ENCODE results near the gene FGF6. TPM values are rescaled to one million over a fixed set of nuclear protein-coding genes. Genes with fewer than 3 reads are reported as not detected.

The FGF6 gene
- polyA plus RNA-seq, 1 donor (not counting 4 experiments of a cell fraction or from before 2014, with no cell fraction given) = not detected

- H3K4me1 ChIP-seq (ENCODE audit: control insufficient read depth, extremely low read depth, insufficient read depth, low read length) = no peaks in the 10 kb centered on the region
- no peak overlapping the region for H3K9ac ChIP-seq (ENCODE audit: control insufficient read depth, extremely low read depth, insufficient read depth, low read length)
- DNase-seq (ENCODE audit: low read depth, low spot score) (no peak), FAIRE-seq (no peak)
- H3K4me2 ChIP-seq (ENCODE audit: control insufficient read depth, extremely low read depth, insufficient read depth, low read depth, low read length) = no peak overlapping the region
- no peaks in the 10 kb centered on the region for H3K27me3 ChIP-seq (ENCODE audit: control insufficient read depth, extremely low read depth, insufficient read depth, low read length)
- no peaks in the 10 kb centered on the region for H3K9me3 ChIP-seq (ENCODE audit: control insufficient read depth, low read depth, low read length)
- no peak overlapping the region for H2AFZ ChIP-seq (ENCODE audit: control insufficient read depth, low read length)
- no peaks in the 10 kb centered on the region for H4K20me1 ChIP-seq (ENCODE audit: control insufficient read depth, extremely low read depth, insufficient read depth, low read length)
- no peak overlapping the region for H3K4me3 ChIP-seq (ENCODE audit: control insufficient read depth in 2 of 3, extremely low read depth in 1 of 3, insufficient read depth in 2 of 3, low read depth in 1 of 3, low read length in 3 of 3)
- dilution Hi-C loops (cut with MboI; ENCODE audit: extremely low pct_ligation_motif_present, low sequenced_read_pairs) = no loop called here
- H3K27ac ChIP-seq (ENCODE audit: control insufficient read depth, insufficient read depth, low read length) = no peak overlapping the region
- H3K9me1 ChIP-seq (ENCODE audit: control insufficient read depth, extremely low read depth, insufficient read depth, low read length) = no peaks in the 10 kb centered on the region
- H3K79me2 ChIP-seq (ENCODE audit: control insufficient read depth, insufficient read depth, low read length) = no peaks in the 10 kb centered on the region
- H3K36me3 ChIP-seq (ENCODE audit: control insufficient read depth in 2 of 2, extremely low read depth in 1 of 2, insufficient read depth in 2 of 2, low read length in 2 of 2) = no peaks in the 10 kb centered on the region
- TF ChIP-seq, protein P1, sequence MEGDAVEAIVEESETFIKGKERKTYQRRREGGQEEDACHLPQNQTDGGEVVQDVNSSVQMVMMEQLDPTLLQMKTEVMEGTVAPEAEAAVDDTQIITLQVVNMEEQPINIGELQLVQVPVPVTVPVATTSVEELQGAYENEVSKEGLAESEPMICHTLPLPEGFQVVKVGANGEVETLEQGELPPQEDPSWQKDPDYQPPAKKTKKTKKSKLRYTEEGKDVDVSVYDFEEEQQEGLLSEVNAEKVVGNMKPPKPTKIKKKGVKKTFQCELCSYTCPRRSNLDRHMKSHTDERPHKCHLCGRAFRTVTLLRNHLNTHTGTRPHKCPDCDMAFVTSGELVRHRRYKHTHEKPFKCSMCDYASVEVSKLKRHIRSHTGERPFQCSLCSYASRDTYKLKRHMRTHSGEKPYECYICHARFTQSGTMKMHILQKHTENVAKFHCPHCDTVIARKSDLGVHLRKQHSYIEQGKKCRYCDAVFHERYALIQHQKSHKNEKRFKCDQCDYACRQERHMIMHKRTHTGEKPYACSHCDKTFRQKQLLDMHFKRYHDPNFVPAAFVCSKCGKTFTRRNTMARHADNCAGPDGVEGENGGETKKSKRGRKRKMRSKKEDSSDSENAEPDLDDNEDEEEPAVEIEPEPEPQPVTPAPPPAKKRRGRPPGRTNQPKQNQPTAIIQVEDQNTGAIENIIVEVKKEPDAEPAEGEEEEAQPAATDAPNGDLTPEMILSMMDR (optimal IDR thresholded peaks at IDR 0.05 in 1 of 3, IDR thresholded peaks at IDR 0.05 in 1 of 3, conservative IDR thresholded peaks at IDR 0.05 in 1 of 3; ENCODE audit: extremely low read depth in 1 of 3, insufficient read depth in 2 of 3, low read length in 3 of 3) = no peak
- no peak for TF ChIP-seq EZH2 (IDR thresholded peaks at IDR 0.05; ENCODE audit: low read length)
Observed at GRCh38 chr12:4424422-4424821, 21.2 kb downstream of the FGF6 start.

GRCh38 chr12:4423528-4424195 lies 22.0 kb downstream of the FGF6 start:
- Histone ChIP-seq H3K9me1 (ENCODE audit: control insufficient read depth, extremely low read depth, insufficient read depth, low read length) (no peaks in the 10 kb centered on the region), H3K9me3 (ENCODE audit: control insufficient read depth, low read depth, low read length) (no peaks in the 10 kb centered on the region), H3K4me3 (ENCODE audit: control insufficient read depth in 2 of 3, extremely low read depth in 1 of 3, insufficient read depth in 2 of 3, low read depth in 1 of 3, low read length in 3 of 3) (no peak overlapping the region), H3K36me3 (ENCODE audit: control insufficient read depth in 2 of 2, extremely low read depth in 1 of 2, insufficient read depth in 2 of 2, low read length in 2 of 2) (no peaks in the 10 kb centered on the region), H3K27me3 (ENCODE audit: control insufficient read depth, extremely low read depth, insufficient read depth, low read length) (no peaks in the 10 kb centered on the region), H3K4me2 (ENCODE audit: control insufficient read depth, extremely low read depth, insufficient read depth, low read depth, low read length) (no peak overlapping the region), H3K4me1 (ENCODE audit: control insufficient read depth, extremely low read depth, insufficient read depth, low read length) (no peaks in the 10 kb centered on the region), H3K9ac (ENCODE audit: control insufficient read depth, extremely low read depth, insufficient read depth, low read length) (no peak overlapping the region), H3K79me2 (ENCODE audit: control insufficient read depth, insufficient read depth, low read length) (no peaks in the 10 kb centered on the region), H4K20me1 (ENCODE audit: control insufficient read depth, extremely low read depth, insufficient read depth, low read length) (no peaks in the 10 kb centered on the region), H3K27ac (ENCODE audit: control insufficient read depth, insufficient read depth, low read length) (no peak overlapping the region), H2AFZ (ENCODE audit: control insufficient read depth, low read length) (no peak overlapping the region)
- dilution Hi-C loops (cut with MboI; ENCODE audit: extremely low pct_ligation_motif_present, low sequenced_read_pairs) = no loop called here
- no peak for FAIRE-seq
- no peak for DNase-seq (ENCODE audit: low read depth, low spot score)
- no peak for TF ChIP-seq EZH2 (IDR thresholded peaks at IDR 0.05; ENCODE audit: low read length)
- TF ChIP-seq, protein P1 (optimal IDR thresholded peaks at IDR 0.05 in 1 of 3, IDR thresholded peaks at IDR 0.05 in 1 of 3, conservative IDR thresholded peaks at IDR 0.05 in 1 of 3; ENCODE audit: extremely low read depth in 1 of 3, insufficient read depth in 2 of 3, low read length in 3 of 3) = no peak
